ENCODE results near the gene ZNF354C.

Gene ZNF354C

DNA sequence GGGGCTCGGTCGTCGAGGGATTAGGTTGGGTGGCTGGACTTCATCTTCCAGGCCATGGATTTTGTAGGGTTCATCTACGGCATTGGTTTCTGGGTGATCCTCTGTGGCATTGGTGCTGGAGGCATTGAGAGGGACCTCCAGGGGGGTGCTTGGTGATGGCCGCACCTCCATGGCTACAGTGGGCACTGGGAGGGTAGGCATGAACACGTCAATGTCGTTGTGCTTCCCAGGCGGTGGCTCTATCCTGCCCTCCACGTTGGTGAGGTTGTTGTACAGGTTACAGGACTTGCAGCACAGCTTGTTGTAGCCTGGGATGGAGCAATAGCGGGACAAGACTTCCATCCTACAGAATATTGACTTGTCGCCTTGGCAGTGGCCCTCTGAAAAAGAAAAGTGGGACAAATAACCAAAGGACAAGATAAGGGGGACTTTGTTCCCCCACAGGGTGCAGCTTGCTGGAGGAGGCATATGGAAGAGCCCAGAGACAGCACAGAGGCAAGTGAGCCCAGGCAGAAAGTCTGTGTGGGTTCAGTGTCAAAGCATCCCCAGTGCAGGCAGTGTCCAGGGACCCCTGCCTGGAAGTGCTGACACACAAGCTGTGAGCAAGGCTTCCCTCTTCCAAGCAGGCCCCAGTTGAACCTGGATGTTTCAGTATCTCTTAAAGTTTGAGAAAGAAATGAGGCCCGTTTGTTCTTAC lies 53.9 kb downstream of the ZNF354C start:
- no peak for DNase-seq

DNA sequence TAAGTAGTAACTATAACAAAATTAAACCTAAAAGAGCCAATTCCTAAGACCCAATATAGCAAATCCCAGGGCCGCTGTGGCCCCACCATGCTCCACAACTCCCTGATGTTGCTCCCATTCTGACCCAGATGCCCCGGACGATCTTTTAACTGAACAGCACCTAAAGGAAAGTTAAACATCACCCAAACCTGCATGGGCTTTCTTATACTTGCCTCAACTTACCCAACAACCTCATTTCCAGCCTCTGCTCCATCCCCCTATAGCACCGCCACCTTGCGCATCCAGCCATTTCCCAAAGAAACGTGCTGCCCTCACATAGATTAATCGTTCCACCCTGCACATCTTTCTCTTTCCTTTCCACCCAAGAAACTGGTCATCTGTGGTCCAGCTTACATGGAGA lies 54.6 kb downstream of the ZNF354C start:
- DNase-seq, result no peak

DNA sequence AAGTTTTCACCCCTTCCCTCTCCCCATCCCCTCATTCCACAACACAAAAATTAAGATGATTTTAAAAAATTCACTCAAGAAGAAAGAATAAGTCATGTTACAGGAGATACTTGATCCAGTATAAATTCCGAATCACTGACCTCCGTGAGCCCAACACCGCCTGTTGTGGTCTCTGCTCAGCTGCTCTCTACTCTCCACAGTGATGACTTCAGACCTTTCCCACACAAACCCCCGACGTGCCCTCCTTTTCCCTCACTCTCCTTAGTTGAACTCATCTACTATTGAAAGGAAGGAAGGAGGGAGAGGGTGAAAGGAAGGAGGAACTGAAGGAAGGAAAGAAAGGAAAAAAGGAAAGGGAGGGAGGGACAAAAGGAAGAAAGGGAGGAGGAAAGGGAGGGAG lies 55.1 kb downstream of the ZNF354C start:
- DNase-seq, result no peak

DNA sequence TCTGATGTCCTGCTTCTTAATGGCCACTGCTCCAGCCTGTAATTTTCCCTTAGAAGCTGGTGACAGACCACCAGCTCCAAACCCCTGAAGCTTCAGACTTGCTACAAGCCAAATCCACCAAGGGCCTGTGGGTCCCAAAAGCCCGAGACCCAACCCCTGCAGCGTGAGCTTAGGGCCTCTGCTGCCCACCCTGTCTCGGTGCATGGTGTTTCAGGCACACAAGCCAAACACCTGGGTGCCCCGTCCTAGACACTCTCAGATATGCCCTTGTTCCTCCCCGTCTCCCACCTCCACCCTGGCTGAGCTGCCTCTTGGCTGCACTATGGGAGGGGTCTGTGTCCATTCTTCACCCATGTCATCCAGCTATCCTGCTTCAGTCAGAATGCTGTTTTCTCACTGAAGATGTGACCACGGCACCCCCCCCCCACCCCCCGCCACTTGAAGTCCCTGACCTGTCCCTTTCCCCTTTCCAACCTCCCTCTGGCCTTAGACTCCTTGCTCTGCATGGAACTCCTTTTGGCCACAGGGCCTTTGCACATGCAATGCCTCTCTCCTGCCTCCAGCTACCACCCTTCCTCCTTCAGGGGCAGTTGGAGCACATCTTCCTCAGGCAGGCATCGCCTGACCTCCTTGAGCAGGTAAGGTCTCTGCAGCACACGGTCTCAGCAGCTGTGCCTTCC lies 55.8 kb downstream of the ZNF354C start:
- no peak for DNase-seq

DNA sequence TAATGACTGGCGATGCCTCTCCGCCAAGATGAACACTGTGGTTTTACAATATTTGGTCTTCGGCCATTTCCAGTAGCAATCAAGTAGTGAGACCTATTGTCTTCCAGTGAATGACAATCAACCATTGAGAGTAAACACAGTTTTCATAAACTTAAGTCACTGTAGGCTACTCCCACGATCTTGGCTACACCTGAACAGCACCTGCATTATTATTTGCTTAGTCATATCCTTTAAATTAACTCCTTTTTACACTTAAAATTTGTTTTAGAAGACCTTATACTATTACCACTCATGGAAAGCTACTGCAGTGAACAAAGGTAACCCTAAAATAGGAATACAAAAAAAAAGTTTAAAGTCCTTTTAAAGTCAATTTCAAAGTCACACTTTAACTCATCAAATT lies 58.2 kb downstream of the ZNF354C start:
- no peak for DNase-seq

DNA sequence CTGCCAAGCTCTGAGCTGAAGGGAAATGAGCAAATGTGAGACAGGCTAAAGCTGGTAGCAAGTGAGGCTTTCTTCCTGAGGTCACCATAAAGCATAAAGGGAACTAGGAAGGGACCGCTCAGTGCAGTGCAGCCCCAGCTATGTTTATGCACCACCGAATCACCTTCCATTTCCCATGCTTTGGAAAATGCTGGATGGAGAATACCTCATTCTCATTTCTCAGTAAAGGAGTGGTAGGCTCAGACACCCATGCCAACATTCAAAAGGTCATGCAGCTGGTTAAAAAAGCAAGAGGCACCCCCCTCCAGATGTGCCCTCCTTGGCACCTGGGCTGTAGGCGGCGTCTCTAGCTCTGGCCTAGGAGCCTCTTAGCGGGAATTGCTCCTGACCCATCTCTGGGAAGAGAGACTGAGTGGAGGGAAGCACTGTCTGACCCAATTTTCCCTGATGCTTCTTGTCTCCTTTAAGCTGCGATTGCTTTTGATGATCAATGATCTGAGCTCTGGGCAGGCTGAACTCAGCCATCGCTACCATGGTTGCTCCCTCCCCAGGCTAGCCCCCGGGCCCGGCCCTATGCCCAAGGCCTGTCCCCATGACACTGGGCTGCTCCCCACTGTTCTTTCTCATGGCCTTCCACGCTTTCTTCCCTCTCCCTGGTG lies 58.7 kb downstream of the ZNF354C start:
- DNase-seq, result no peak

DNA sequence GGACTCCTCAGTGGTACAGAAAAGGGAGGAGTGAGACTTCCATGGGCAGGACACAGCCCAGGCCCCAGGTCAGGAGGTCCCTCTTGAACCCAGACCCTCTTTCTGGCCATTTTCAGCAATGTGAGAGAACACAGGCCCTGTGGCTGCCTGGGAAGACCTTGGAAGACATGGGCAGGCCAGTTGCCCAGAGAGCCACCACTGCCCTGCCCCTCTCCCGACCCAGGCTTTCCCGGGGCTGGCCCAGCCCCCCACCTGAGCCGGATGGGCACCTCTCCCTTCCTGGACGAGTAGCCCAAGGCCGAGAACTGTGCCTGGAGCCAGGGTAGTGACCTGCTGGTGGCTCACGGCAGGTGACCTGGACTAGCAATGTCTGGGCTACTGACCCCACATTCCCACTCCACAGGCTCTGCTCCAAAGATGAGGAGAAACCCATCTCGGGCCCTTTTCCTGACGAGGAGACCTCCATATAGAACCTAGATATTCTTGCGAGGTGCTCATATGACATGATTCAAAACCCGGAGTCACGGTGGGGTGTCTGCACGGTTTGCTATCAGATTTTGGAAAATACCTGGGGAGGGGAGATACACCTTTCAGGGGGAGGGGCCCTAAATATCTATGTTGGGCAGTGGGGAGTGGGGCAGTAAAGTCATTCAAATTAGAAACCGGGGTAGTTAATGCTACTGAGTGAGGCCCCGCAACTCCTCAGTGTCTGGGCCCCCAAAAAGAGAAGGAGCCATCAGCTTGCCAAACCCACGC lies 59.4 kb downstream of the ZNF354C start:
- no peak for DNase-seq

DNA sequence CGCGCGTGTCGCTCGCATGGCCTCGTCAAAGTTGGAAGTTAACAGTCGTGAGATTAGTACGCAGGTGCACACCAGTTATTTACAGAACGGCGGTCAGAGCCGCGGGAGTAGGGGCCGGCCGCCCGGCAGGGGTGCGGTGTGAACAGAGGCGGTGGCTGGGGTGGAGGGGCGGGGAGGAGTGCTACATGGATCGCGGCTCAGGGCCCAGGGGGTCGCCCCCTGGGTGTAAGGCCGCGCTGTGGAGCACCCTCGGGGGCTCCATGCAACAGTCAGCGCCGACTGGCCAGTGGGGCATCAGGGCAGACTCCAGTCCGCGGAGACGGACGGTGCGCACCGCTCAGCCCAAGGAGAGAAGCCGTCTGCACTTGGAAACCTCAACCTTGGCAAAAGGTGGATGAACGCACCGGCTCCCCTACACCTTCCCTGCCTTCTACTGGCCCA lies 60.3 kb downstream of the ZNF354C start:
- DNase-seq, result no peak

DNA sequence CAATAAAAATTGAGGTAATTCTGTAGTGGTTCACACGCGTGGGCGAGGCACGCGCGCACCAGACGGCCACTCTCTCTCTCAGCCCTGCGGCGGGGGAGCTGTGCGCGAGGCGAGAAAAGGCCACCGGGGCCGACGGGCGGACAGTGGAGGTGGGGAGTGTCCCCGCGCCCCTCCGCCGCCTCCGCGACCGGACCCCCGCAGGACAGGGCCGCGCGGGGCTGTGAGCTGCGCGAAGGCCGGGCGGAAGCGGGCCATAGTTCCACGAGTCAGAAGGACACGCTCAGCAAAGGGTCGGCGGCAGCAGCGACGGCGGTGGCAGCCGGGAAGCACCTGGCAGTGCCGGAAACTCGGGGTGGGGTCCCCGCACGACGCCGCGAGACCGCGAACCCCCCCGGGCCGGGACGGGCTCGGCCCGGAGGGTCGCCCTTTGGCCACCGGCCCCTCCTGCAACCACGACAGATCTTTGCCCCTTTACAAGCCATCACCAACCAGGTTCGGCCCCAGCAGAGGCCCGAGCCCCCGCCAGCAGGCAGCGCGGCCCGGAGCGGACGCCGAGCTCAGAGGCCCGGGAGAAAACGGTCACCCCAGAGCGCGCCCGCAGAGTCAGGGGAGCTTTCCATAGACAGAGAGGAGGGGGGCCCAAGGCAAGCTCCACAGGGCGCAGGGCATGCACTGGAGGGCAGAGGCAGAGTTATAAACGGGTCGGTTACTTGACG lies 60.9 kb downstream of the ZNF354C start:
- DNase-seq, result no peak

DNA sequence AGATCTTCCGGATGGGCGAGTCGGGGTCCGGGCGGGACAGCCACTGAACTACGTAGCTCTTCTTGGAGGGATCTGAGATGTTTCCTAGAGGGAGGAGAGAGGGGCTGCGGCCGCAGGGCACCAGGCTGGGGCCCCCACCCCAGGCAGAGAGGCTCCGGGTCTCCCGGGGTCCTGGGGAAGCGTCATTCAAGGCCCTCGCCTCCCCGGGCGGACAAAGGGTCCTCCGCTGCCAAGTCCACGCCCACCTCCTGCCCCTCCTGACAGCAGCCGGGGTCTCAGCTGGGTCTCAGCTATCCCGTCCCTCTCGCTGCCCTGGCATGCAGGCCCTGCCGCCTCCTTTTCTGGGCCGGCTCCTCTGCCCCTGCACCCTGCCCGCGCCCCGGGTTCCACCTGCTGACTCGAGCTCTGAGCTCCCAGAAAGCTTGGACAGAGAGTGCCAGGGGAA lies 61.5 kb downstream of the ZNF354C start:
- DNase-seq, result no peak

DNA sequence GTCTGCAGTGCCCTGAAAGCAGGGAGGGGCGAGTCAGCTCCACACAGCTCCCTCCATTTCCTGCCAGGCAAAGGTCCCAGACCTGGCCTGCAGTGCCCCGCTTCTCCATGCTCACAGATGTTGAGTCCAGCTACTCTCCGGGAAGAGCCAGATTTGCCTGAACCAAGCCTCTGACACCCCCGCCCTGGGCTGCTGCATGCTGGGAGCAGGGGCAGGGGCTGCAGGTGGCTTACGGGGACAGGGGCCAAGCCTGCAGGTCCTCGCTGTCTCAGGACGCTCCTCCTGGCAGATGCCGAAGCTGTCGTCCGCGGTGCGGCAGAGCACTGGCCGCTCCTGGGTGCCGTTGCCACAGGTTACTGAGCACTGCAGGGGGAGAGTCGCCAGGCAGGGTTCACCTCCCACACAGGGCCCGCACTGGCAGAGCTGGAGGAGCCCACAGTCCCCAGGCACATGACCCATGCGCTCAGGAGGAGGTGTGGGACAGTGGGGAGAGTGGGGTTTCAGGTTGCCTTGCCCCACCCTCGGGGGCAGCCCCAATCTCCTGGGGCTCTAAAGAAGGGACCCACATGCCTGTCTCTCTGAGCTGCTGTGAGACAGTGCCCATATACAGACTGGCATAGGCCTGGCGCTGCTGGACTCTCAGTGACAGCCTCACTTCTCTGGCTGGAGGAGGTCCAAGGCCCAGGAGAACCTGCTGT lies 62.4 kb downstream of the ZNF354C start:
- DNase-seq, result no peak

DNA sequence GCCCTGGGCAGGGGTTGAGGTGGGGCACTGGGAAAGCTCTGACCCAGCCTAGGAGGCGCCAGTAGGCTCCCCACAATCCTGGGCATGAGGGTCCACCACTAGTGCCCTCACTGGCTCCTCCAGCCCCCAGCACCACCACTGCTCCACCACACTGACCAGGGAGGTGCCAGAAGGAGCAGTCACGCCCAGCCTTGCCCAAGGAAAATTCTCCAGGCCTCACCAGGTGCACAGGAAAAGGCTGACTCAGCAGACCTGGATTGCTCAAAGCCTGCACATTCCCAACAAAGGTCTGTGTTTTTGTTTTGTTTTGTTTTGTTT lies 62.9 kb downstream of the ZNF354C start:
- no peak for DNase-seq

DNA sequence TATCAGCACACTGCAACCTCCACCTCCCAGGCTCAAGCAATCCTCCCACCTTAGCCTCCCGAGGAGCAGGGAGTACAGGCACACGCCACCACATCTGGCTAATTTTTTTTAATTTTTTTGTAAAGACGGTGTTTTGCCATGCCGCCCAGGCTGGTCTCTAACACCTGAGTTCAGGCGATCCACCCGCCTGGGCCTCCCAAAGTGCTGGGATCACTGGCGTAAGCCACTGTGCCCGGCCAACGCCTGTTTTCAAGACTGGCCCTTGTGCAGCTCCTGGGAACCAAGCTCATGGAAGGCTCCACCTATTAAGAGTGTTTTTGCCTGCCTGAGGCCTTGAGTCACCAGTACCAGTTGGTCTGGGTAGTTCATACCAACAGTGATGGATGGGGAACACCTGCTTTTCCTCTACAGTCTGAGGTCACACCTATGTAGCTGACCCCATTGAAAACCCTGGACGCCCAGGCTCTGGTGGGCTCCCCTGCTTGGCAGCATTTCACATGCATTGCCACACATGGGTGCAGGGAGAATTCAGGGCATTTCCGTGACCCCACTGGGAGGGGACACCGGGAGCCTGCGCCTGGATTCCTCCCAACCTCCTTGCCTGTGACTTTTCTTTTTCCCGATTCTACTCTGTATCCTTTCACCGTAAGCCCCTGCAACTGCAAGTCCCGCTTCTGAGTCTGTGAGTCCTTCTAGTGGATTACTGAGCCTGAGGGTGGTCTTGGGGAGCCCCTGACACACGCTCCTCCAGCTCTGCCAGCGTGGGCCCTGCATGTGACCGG lies 63.5 kb downstream of the ZNF354C start:
- DNase-seq, result no peak

DNA sequence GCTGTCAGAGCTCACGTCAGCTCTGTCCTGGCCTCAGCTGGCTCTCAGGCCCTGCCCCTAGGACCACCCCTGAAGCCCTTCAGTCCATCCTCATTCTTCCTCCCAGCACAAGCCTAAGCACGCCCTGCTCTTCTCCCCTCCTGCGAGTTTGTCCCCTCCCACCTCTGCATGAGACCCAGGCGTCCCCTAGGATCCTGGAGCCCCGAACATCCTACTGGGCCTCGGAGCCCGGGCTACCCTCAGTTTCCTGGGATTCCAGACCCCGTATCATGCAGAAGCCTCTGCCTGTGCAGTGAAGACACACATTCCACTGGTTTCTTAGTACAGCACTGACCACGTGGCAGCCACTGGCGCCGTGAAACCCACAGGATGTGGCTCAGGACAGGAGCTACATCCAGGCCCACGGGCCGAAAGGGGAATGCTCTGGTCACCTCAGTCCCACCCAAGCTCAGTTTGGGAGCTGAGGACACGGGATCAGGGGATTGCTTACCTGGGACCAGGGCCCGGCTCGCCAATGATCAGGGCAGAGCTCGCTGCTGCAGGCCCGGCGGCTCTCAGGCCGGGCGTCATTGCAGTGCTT lies 64.2 kb downstream of the ZNF354C start:
- no peak for DNase-seq

DNA sequence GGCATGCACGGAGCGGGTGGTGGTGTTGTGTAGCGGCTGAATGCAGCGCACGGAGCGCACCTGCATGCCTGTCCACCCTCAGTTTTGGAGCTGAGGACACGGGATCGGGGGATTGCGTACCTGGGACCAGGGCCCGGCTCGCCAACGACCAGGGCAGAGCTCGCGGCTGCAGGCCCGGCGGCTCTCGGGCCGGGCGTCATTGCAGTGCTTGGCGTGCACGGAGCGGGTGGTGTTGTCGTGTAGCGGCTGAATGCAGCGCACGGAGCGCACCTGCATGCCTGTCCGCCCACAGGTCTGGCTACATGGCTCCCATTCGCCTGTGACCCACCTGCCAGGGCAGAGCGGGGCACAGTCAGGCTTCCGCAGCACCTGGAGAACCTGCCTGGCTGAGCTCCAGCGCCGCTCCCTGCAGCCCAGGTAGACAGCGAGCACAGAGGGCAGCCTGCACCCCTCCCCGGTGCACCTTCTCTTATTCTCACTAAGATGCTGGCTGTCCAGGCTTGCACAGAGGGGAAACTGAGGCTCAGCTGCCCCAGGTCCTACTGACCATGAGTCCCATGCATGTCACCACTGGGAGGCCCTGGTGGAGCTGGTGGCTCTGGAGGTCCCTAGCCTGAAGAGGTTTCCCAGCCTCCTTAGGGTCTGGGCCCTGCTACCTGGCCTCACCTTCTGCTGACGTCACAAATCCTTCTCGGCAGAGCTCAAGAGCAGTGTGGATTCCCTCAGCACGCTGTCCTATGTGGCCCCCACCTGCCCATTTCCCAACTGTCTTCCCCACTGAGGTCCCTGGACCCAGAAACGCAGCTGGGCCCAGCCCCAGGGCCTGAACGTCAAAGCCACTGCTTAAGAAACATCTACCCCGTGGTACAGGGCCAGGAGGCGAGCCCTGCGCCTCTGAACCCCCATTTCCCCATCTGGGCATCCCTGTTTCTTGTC lies 64.9 kb downstream of the ZNF354C start:
- DNase-seq, result no peak

DNA sequence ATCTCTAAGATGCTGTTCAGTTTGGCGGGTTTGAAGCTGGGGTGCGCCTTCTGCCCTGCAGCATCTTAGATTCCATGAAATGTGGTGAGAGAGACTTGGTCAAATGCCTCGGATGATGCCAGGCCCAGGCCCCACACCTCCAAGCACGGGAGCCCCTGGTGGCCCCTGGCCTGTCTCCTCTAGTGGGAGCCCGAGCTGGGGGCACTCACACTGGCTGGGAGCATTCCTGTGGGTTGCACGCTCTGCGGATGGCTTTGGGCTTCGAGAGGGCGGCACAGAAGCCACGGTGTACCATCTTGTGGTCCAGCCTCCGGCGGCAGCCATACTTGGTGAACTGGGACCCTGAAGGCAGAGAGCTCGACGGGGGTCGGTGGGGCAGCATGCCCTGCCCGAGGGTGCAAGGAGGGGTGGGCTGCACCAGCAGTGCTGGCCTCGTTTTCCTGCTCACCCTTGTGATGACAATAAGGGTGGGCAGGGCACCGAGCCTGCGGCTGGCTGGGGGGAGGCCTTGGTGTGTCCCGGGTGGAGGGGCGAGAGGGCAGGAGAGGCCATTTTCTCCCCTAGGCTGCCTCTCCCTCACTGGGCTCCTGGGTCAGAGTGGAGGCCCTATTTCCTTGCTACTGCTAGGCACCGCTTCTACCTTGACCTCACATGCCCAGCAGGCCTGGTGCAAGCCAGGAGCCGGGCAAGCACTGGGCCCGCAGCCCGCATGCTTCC lies 65.8 kb downstream of the ZNF354C start:
- DNase-seq, result no peak

DNA sequence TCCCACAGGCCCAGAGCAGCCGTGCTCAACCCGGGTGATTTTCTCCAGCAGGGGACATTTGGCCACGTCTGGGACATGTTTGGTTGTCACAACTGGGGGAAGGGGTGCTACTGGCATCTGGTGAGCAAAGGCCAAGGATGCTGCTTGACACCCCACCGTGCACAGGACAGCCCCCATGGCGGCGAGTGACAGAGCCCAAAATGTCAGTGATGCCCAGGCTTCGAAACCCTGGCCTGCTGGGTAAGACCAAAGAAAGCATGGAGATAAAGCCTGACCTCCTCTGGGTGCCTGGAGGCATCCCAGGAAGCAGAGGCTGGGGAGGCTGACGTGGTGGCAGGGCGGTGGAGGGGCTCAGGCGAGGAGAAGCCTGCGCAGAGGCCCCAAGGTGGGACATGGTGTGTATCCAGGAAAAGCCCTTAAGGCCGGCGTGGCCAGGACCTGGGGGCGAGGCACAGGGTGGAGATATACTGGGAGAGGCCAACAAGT lies 66.4 kb downstream of the ZNF354C start:
- DNase-seq, result no peak

DNA sequence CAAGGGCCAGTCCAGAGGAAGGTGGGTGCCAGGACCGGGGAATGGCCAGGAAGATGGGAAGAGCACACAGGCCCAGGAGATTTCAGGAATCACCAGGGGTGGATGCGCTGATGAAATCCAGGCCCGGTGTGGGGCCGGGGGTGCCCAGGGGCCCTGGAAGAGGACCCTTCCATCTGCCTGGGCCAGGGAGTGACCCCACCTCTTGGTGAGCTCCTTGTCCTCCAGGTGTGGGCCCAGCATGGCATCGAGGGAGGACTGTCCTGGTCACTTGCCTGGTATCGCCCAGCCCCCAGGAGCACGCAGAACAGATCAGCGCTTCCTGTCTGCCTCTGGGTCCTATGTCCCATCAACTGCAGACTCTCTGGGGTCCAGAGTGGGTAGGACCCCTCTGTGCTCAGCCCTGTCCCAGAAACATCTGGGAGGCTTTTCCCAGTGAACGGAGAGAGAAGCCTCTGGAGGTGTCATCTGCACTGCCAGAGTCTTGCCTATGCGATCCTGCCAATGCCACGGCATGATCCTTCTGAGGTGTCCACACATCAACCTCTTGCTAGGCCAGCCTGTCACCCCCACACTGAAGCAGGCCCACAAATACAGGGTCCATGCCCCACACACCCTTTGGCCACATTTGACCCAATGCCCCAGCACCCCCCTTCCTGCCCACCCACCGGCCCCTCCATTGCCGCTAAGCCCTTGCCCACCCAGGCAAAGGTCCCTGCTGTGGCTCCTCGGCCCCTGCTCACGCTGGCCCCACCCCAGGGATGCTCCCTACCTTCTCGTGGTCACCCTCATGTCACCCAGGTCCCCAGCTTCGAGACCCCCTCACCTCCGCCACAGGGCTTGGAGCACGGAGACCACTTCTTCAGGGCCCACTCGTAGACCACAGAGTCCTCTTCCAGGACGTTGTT lies 67.2 kb downstream of the ZNF354C start:
- DNase-seq, result no peak

Data from hippocampal formation (tissue), 2 donors.